SK-N-SH treated with all-trans-retinoic acid at 6 μM for 48 hours (cell line): ENCODE measurements around the gene MAFB.

ENCODE experiments used
- ATAC-seq: fragments of 200-7000 bp; cut with Tn5 transposase; 3 replicates; pipeline ENCODE4 v1.9.1; 2020; ENCODE audit warnings: mild to moderate bottlenecking, moderate library complexity
- ARNTL ChIP-seq: fragments of 450-650 bp; formaldehyde crosslinking; IDR thresholded peaks from 2 replicates; pipeline ENCODE4 v1.5.0; 2020; ENCODE audit warnings: low read depth, mild to moderate bottlenecking, moderate library complexity, borderline replicate concordance
- BACH2 ChIP-seq: fragments of 250-450 bp; sonication (Bioruptor Pico); IDR thresholded peaks from 2 replicates; pipeline ENCODE4 v1.9.0; 2021; ENCODE audit warnings: mild to moderate bottlenecking, borderline replicate concordance
- CREB5 ChIP-seq: fragments of 250-450 bp; sonication (Bioruptor Pico); IDR thresholded peaks from 2 replicates; pipeline ENCODE4 v1.5.1; 2020; ENCODE audit warnings: low read depth, mild to moderate bottlenecking, moderate library complexity
- CSDC2 ChIP-seq: fragments of 250-450 bp; sonication (Bioruptor Pico); IDR thresholded peaks from 2 replicates; pipeline ENCODE4 v1.5.0; 2020; ENCODE audit warnings: mild to moderate bottlenecking, moderate library complexity
- CSRNP3 ChIP-seq: fragments of 250-450 bp; sonication (Bioruptor Pico); IDR thresholded peaks from 2 replicates; pipeline ENCODE4 v1.5.1; 2021; ENCODE audit warnings: mild to moderate bottlenecking, moderate library complexity
- ESRRG ChIP-seq: fragments of 250-450 bp; sonication (Bioruptor Pico); IDR thresholded peaks from 2 replicates; pipeline ENCODE4 v1.6.1; 2021; ENCODE audit warnings: mild to moderate bottlenecking
- GLIS3 ChIP-seq: fragments of 250-450 bp; sonication (Bioruptor Pico); IDR thresholded peaks from 2 replicates; pipeline ENCODE4 v1.5.0; 2020; ENCODE audit warnings: mild to moderate bottlenecking, moderate library complexity
- ISL1 ChIP-seq: fragments of 250-450 bp; sonication (Bioruptor Pico); IDR thresholded peaks from 2 replicates; pipeline ENCODE4 v2.1.2; 2022; ENCODE audit warnings: mild to moderate bottlenecking, moderate library complexity
- OSR1 ChIP-seq: fragments of 250-450 bp; sonication (Bioruptor Pico); IDR thresholded peaks from 2 replicates; pipeline ENCODE4 v1.8.0; 2022; ENCODE audit warnings: moderate library complexity, mild to moderate bottlenecking, inconsistent platforms
- PATZ1 ChIP-seq: fragments of 250-450 bp; sonication (Bioruptor Pico); IDR thresholded peaks from 2 replicates; pipeline ENCODE4 v1.8.0; 2020; ENCODE audit warnings: mild to moderate bottlenecking, moderate library complexity, borderline replicate concordance
- POU6F1 ChIP-seq: fragments of 250-450 bp; sonication (Bioruptor Pico); IDR thresholded peaks from 2 replicates; pipeline ENCODE4 v1.8.0; 2021; ENCODE audit warnings: low read depth, mild to moderate bottlenecking, moderate library complexity, borderline replicate concordance
- PPARA ChIP-seq: fragments of 250-450 bp; sonication (Bioruptor Pico); IDR thresholded peaks from 2 replicates; pipeline ENCODE4 v1.5.0; 2020; ENCODE audit warnings: mild to moderate bottlenecking, borderline replicate concordance
- SNAI2 ChIP-seq: fragments of 250-450 bp; sonication (Bioruptor Pico); IDR thresholded peaks from 2 replicates; pipeline ENCODE4 v1.5.0; 2020; ENCODE audit warnings: mild to moderate bottlenecking, moderate library complexity
- TCF4 ChIP-seq: fragments of 250-450 bp; sonication (Bioruptor Pico); IDR thresholded peaks from 2 replicates; pipeline ENCODE4 v1.8.0; 2021; ENCODE audit warnings: mild to moderate bottlenecking, moderate library complexity, borderline replicate concordance
- TOX ChIP-seq: fragments of 250-450 bp; sonication (Bioruptor Pico); IDR thresholded peaks from 2 replicates; pipeline ENCODE4 v1.8.0; 2021; ENCODE audit warnings: mild to moderate bottlenecking, moderate library complexity, borderline replicate concordance
- TSHZ2 ChIP-seq: fragments of 250-450 bp; sonication (Bioruptor Pico); IDR thresholded peaks from 2 replicates; pipeline ENCODE4 v1.5.0; 2020; ENCODE audit warnings: mild to moderate bottlenecking, moderate library complexity
- ZC3H10 ChIP-seq: fragments of 250-450 bp; sonication (Bioruptor Pico); IDR thresholded peaks from 2 replicates; pipeline ENCODE4 v1.5.1; 2021; ENCODE audit warnings: mild to moderate bottlenecking, moderate library complexity
- ZFP3 ChIP-seq: fragments of 250-450 bp; sonication (Bioruptor Pico); IDR thresholded peaks from 2 replicates; pipeline ENCODE4 v1.5.0; 2020; ENCODE audit warnings: mild to moderate bottlenecking, moderate library complexity
- ZNF565 ChIP-seq: fragments of 450-650 bp; formaldehyde crosslinking; conservative IDR thresholded peaks from 2 replicates; pipeline ENCODE4 v1.5.0; 2020; ENCODE audit warnings: low read depth, mild to moderate bottlenecking, moderate library complexity
- ZNF70 ChIP-seq: fragments of 450-650 bp; formaldehyde crosslinking; IDR thresholded peaks from 2 replicates; pipeline ENCODE4 v1.5.0; 2020; ENCODE audit warnings: mild to moderate bottlenecking, moderate library complexity

MAFB gene

GRCh38 chr20:40639676-40640355, 49.2 kb downstream of the MAFB start (continued):
- TF ChIP-seq TSHZ2 (CRISPR knock-in tag) = no peak
- no peak for TF ChIP-seq POU6F1 (CRISPR knock-in tag)
- TF ChIP-seq, all 23 proteins: peak for 0

GRCh38 chr20:40639132-40639531, 49.9 kb downstream of the MAFB start:
- ATAC-seq = no peak
- no peak for TF ChIP-seq BACH2
- no peak for TF ChIP-seq TOX (CRISPR knock-in tag)
- no peak for TF ChIP-seq PATZ1
- TF ChIP-seq ZC3H10 (CRISPR knock-in tag) = no peak
- no peak for TF ChIP-seq PPARA (CRISPR knock-in tag)
- TF ChIP-seq GLIS3 = no peak
- TF ChIP-seq ARNTL = no peak

- no peak for ATAC-seq
- TF ChIP-seq SNAI2 = no peak
- no peak for TF ChIP-seq ESRRG
- no peak for TF ChIP-seq GLIS3
- TF ChIP-seq PPARA (CRISPR knock-in tag) = no peak
- TF ChIP-seq ZFP3 (CRISPR knock-in tag) = no peak
- no peak for TF ChIP-seq OSR1 (CRISPR knock-in tag)
- no peak for TF ChIP-seq BACH2
- no peak for TF ChIP-seq ZNF70
- TF ChIP-seq ZNF565 = no peak
- TF ChIP-seq TCF4 (CRISPR knock-in tag) = no peak
- no peak for TF ChIP-seq CSDC2 (CRISPR knock-in tag)
- TF ChIP-seq CSRNP3 (CRISPR knock-in tag) = no peak
- TF ChIP-seq ISL1 (CRISPR knock-in tag) = no peak
- no peak for TF ChIP-seq TSHZ2 (CRISPR knock-in tag)
- TF ChIP-seq ZC3H10 (CRISPR knock-in tag) = no peak
- TF ChIP-seq PATZ1 = no peak
- TF ChIP-seq CREB5 (CRISPR knock-in tag) = no peak
- no peak for TF ChIP-seq TOX (CRISPR knock-in tag)
Observed at GRCh38 chr20:40638414-40638813, 50.6 kb downstream of the MAFB start.
